Measurements from ENCODE around the gene ABLIM2.
"Not testable (repeated sequence)": the region's sequence is repeated elsewhere in the genome, so short reads cannot be mapped to it uniquely, and the experiment has no call there.

The ABLIM2 gene

GRCh38 chr4:8140915-8141314 lies 17.7 kb downstream of the ABLIM2 start:
- DNase-seq (ENCODE audit: low read depth, low spot score), result no peak

- DNase-seq (ENCODE audit: low read depth, low spot score), result not testable (repeated sequence)
Measured at GRCh38 chr4:8139726-8140125, 18.9 kb downstream of the ABLIM2 start.

GRCh38 chr4:8136972-8137710 lies 21.5 kb downstream of the ABLIM2 start:
- DNase-seq (ENCODE audit: low read depth, low spot score), result no peak

GRCh38 chr4:8136529-8136928 lies 22.1 kb downstream of the ABLIM2 start:
- no peak for DNase-seq (ENCODE audit: low read depth, low spot score)

GRCh38 chr4:8135666-8136065 lies 22.9 kb downstream of the ABLIM2 start:
- DNase-seq (ENCODE audit: low read depth, low spot score), result no peak

GRCh38 chr4:8133897-8134563 lies 24.6 kb downstream of the ABLIM2 start:
- no peak for DNase-seq (ENCODE audit: low read depth, low spot score)

- DNase-seq (ENCODE audit: low read depth, low spot score), result no peak
Measured at GRCh38 chr4:8132947-8133705, 25.5 kb downstream of the ABLIM2 start.

GRCh38 chr4:8132400-8132799 lies 26.2 kb downstream of the ABLIM2 start:
- no peak for DNase-seq (ENCODE audit: low read depth, low spot score)

- no peak for DNase-seq (ENCODE audit: low read depth, low spot score)
Measured at GRCh38 chr4:8131826-8132225, 26.8 kb downstream of the ABLIM2 start.

GRCh38 chr4:8131210-8131609 lies 27.4 kb downstream of the ABLIM2 start:
- DNase-seq (ENCODE audit: low read depth, low spot score), result no peak

GRCh38 chr4:8130346-8131066 lies 28.1 kb downstream of the ABLIM2 start:
- no peak for DNase-seq (ENCODE audit: low read depth, low spot score)

- no peak for DNase-seq (ENCODE audit: low read depth, low spot score)
Measured at GRCh38 chr4:8129785-8130184, 28.8 kb downstream of the ABLIM2 start.

GRCh38 chr4:8129136-8129535 lies 29.5 kb downstream of the ABLIM2 start:
- no peak for DNase-seq (ENCODE audit: low read depth, low spot score)

- no peak for DNase-seq (ENCODE audit: low read depth, low spot score)
Measured at GRCh38 chr4:8128100-8128856, 30.3 kb downstream of the ABLIM2 start.

- DNase-seq (ENCODE audit: low read depth, low spot score), result no peak
Measured at GRCh38 chr4:8127051-8127826, 31.4 kb downstream of the ABLIM2 start.

- no peak for DNase-seq (ENCODE audit: low read depth, low spot score)
Measured at GRCh38 chr4:8126523-8126922, 32.1 kb downstream of the ABLIM2 start.

GRCh38 chr4:8125526-8126056 lies 33.0 kb downstream of the ABLIM2 start:
- DNase-seq (ENCODE audit: low read depth, low spot score), result no peak

- no peak for DNase-seq (ENCODE audit: low read depth, low spot score)
Measured at GRCh38 chr4:8123870-8124269, 34.7 kb downstream of the ABLIM2 start.

GRCh38 chr4:8123389-8123788 lies 35.2 kb downstream of the ABLIM2 start:
- DNase-seq (ENCODE audit: low read depth, low spot score), result no peak

GRCh38 chr4:8122746-8123145 lies 35.9 kb downstream of the ABLIM2 start:
- DNase-seq (ENCODE audit: low read depth, low spot score), result no peak
